ENCODE data around the gene CHL1.

- TF ChIP-seq GATA1 (IDR thresholded peaks at IDR 0.05; ENCODE audit: low read depth, low read length) (no peak), POLR2A (IDR thresholded peaks at IDR 0.05; ENCODE audit: low read length) (no peak)
Observed at GRCh38 chr3:308597-309321, 112.2 kb downstream of the CHL1 start.

All from erythroblast (primary cell).